K562 (cell line): Measurements from ENCODE around the gene PPIF. TPM values are rescaled to one million over a fixed set of nuclear protein-coding genes. Genes with fewer than 3 reads are reported as not detected.

Experiments
- ATAC-seq: fragments of 200-7000 bp; cut with Tn5 transposase; 3 replicates; pipeline ENCODE4 v1.9.1; 2020; ENCODE audit warnings: moderate library complexity
- BruUV-seq: library from RNA; stranded (reverse); fragments of 400-500 nt; replicated peaks from 2 replicates; lab custom pipeline; 2021; lab: Mats Ljungman, UMichigan
- CTCF ChIA-PET: fragments of 300-600 bp; formaldehyde crosslinking; extraction: SDS; loops from one replicate; lab custom pipeline; 2021; ENCODE audit warnings: low intra/inter-chr PET ratio; lab: Yijun Ruan, JAX
- POLR2A ChIA-PET: fragments of 300-600, 350-650 bp; sonication (Branson Sonifier 250); formaldehyde crosslinking; extraction: SDS; loops from one replicate; lab custom pipeline; 2021; ENCODE audit warnings: antibody characterized with exemption, inconsistent platforms; lab: Yijun Ruan, JAX
- DNase-seq, 4 experiments: peaks; one replicate each; pipeline versions ENCODE4 v3.0.0 to v3.0.0-alpha.2; 2011 to 2018; ENCODE audit warnings: low spot score in 3 of 4, mixed read lengths in 3 of 4; ENCODE audit errors: extremely low read depth in 1 of 4
- FAIRE-seq: peaks from 2 replicates; lab custom pipeline; 2011; peaks lifted over from hg19 to GRCh38; lab: Jason Lieb, UNC
- H2AFZ ChIP-seq: 2 replicates; pipeline ENCODE4 v1.6.0; 2011; ENCODE audit warnings: low read depth, low read length, control low read depth, inconsistent platforms
- H3K27ac ChIP-seq: fragments of 200-600 bp; 3 replicates; pipeline ENCODE4 v1.8.0; 2011; ENCODE audit warnings: low read depth, mild to moderate bottlenecking, control low read depth, inconsistent platforms, low read length, moderate library complexity, mixed read lengths; ENCODE audit errors: extremely low read depth
- H3K27me3 ChIP-seq, 2 experiments: fragments of 300-600 bp in 1 of 2; 2 replicates in 1 of 2; 3 replicates in 1 of 2; pipeline versions ENCODE4 v1.6.0 to v1.8.0; 2011; ENCODE audit warnings: inconsistent platforms in 2 of 2, low read length in 2 of 2, mild to moderate bottlenecking in 1 of 2, mixed read lengths in 1 of 2, moderate library complexity in 1 of 2; ENCODE audit not compliant: control insufficient read depth in 2 of 2, insufficient read depth in 2 of 2
- H3K36me3 ChIP-seq: fragments of 300-600 bp; 3 replicates; pipeline ENCODE4 v1.8.0; 2011; ENCODE audit warnings: mild to moderate bottlenecking, low read length, inconsistent platforms; ENCODE audit not compliant: control insufficient read depth, insufficient read depth
- H3K4me1 ChIP-seq, 2 experiments: fragments of 200-600 bp in 1 of 2; replicated peaks in 1 of 2; 2 replicates in 1 of 2; 3 replicates in 1 of 2; pipeline versions ENCODE4 v1.5.1 to v1.8.0; 2011; ENCODE audit warnings: inconsistent platforms in 2 of 2, low read length in 2 of 2, mild to moderate bottlenecking in 1 of 2, mixed read lengths in 1 of 2, moderate library complexity in 1 of 2; ENCODE audit not compliant: control insufficient read depth in 2 of 2, insufficient read depth in 2 of 2
- H3K4me2 ChIP-seq: 2 replicates; pipeline ENCODE4 v1.6.1; 2011; ENCODE audit warnings: low read length, control low read depth, inconsistent platforms, mixed read lengths; ENCODE audit not compliant: insufficient read depth
- H3K4me3 ChIP-seq: fragments of 200-600 bp; sonication (generic), shearing (Covaris generic); 2 replicates; pipeline ENCODE4 v1.5.1; 2016; ENCODE audit warnings: control low read depth, inconsistent platforms
- H3K79me2 ChIP-seq: fragments of 200-600 bp; 3 replicates; pipeline ENCODE4 v1.8.0; 2011; ENCODE audit warnings: low read length, inconsistent platforms; ENCODE audit not compliant: control insufficient read depth, insufficient read depth
- H3K9ac ChIP-seq, 2 experiments: 2 replicates each; pipeline versions ENCODE4 v1.6.0 to v1.6.1; 2011; ENCODE audit warnings: low read depth in 2 of 2, low read length in 2 of 2, control low read depth in 1 of 2, inconsistent platforms in 1 of 2, mild to moderate bottlenecking in 1 of 2, mixed read lengths in 1 of 2; ENCODE audit not compliant: insufficient read depth in 1 of 2
- H3K9me1 ChIP-seq: one replicate; pipeline ENCODE4 v1.6.0; 2011; ENCODE audit warnings: inconsistent platforms, mild to moderate bottlenecking, low read length, moderate library complexity; ENCODE audit not compliant: control insufficient read depth, insufficient read depth
- H3K9me3 ChIP-seq: replicated peaks from 2 replicates; pipeline ENCODE4 v1.5.1; 2011; ENCODE audit warnings: low read depth, low read length, inconsistent platforms; ENCODE audit not compliant: control insufficient read depth, insufficient read depth
- H4K20me1 ChIP-seq: replicated peaks from 2 replicates; pipeline ENCODE4 v1.6.1; 2011; ENCODE audit warnings: low read length, inconsistent platforms, mixed read lengths; ENCODE audit not compliant: control insufficient read depth, insufficient read depth
- CBX8 ChIP-seq: fragments of 200-600 bp; sonication (generic); IDR thresholded peaks from 2 replicates; pipeline ENCODE4 v1.6.1; 2012; ENCODE audit warnings: borderline replicate concordance, mixed run types, low read depth, mild to moderate bottlenecking, moderate library complexity, mixed read lengths, low read length, control low read depth, inconsistent platforms; ENCODE audit not compliant: poor library complexity, severe bottlenecking; ENCODE audit errors: extremely low read depth
- EWSR1 ChIP-seq: fragments of 450-650 bp; IDR thresholded peaks from 2 replicates; pipeline ENCODE4 v1.6.1; 2018; ENCODE audit warnings: borderline replicate concordance, mild to moderate bottlenecking, low read depth, moderate library complexity; ENCODE audit not compliant: partially characterized antibody
- GATAD2A ChIP-seq: fragments of 450-650 bp; IDR thresholded peaks from 2 replicates; pipeline ENCODE4 v1.6.1; 2017
- HBP1 ChIP-seq: fragments of 450-650 bp; formaldehyde crosslinking; IDR thresholded peaks from 2 replicates; pipeline ENCODE4 v1.4.0; 2022; ENCODE audit warnings: missing genetic modification characterization
- NCOA6 ChIP-seq: fragments of 450-650 bp; IDR thresholded peaks from 2 replicates; pipeline ENCODE4 v1.6.1; 2017; ENCODE audit warnings: mild to moderate bottlenecking
- PKNOX1 ChIP-seq: fragments of 450-650 bp; IDR thresholded peaks from 2 replicates; pipeline ENCODE4 v1.6.1; 2016
- RAD21 ChIP-seq, 2 experiments: fragments of 250-450 bp in 1 of 2; fragments of 450-650 bp in 1 of 2; sonication (Bioruptor Pico) in 1 of 2; formaldehyde crosslinking in 1 of 2; IDR thresholded peaks in 1 of 2; conservative IDR thresholded peaks in 1 of 2; 2 replicates each; pipeline versions ENCODE4 v1.4.0 to v1.8.0; 2020 to 2022; ENCODE audit warnings: mild to moderate bottlenecking in 2 of 2, moderate library complexity in 1 of 2
- RFX5 ChIP-seq: IDR thresholded peaks from 2 replicates; pipeline ENCODE4 v1.6.1; 2011; ENCODE audit warnings: low read depth, mild to moderate bottlenecking, improper control_type of control experiment, low read length
- SLC30A9 ChIP-seq: fragments of 250-450 bp; sonication (Bioruptor Pico); IDR thresholded peaks from 2 replicates; pipeline ENCODE4 v1.8.0; 2022; ENCODE audit warnings: mild to moderate bottlenecking, moderate library complexity
- XRCC3 ChIP-seq: fragments of 450-650 bp; IDR thresholded peaks from 2 replicates; pipeline ENCODE4 v1.6.1; 2017; ENCODE audit warnings: mild to moderate bottlenecking, moderate library complexity
- ZFP36 ChIP-seq: fragments of 150-350 bp; IDR thresholded peaks from 2 replicates; pipeline ENCODE4 v1.6.1; 2018; ENCODE audit warnings: low read length, low read depth; ENCODE audit not compliant: partially characterized antibody
- ZNF174 ChIP-seq: fragments of 250-450 bp; sonication (Bioruptor Pico); IDR thresholded peaks from 2 replicates; pipeline ENCODE4 v1.4.0; 2020; ENCODE audit warnings: mild to moderate bottlenecking
- ZZZ3 ChIP-seq: fragments of 450-650 bp; IDR thresholded peaks from 2 replicates; pipeline ENCODE4 v1.6.1; 2016; ENCODE audit warnings: antibody characterized with exemption, mild to moderate bottlenecking, moderate library complexity
- WGBS: fragments of 100-300 bp; shearing (Covaris generic); methylation state at CpG from one replicate; pipeline ENCODE4 v1.1.6; 2016; ENCODE audit warnings: low coverage, mixed read lengths; ENCODE audit not compliant: insufficient coverage; ENCODE audit errors: missing lambda C conversion rate; 5-methylcytosine and 5-hydroxymethylcytosine counted together
- in situ Hi-C: fragments of 300-500 bp; cut with MboI; formaldehyde crosslinking; loops from 4 replicates; pipeline ENCODE4 v1.15.0; 2018; ENCODE audit warnings: inconsistent platforms, mixed read lengths
- intact Hi-C: fragments of 100-400 bp; cut with micrococcal nuclease; formaldehyde crosslinking; loops from 2 replicates; pipeline ENCODE4 v1.14.2; 2022
- polyA plus RNA-seq, 8 experiments: library from polyadenylated mRNA; depleted of rRNA in 4 of 8; stranded (reverse) in 5 of 8; unstranded in 3 of 8; fragments of >200 nt; fragmentation: Nextera tagmentation in 2 of 8; fragmentation: Illumina TruSeq in 1 of 8; extraction: Ambion mirVana in 2 of 8; extraction: Trizol in 1 of 8; gene quantifications; 2 replicates each; pipeline versions ENCODE4 v1.2.1 to v1.2.3, GENCODE V29; 2011 to 2014; ENCODE audit warnings: inconsistent platforms in 1 of 8, missing spikeins in 1 of 8
- total RNA-seq, 7 experiments: library from RNA; depleted of rRNA in 6 of 7; stranded (reverse); fragments of >200 nt in 6 of 7; fragmentation: Illumina TruSeq in 2 of 7; extraction: Trizol in 2 of 7; gene quantifications; 2 replicates each; pipeline versions ENCODE4 v1.2.1 to v1.2.3, GENCODE V29; 2011 to 2021; ENCODE audit warnings: low replicate concordance in 1 of 7
- TF ChIP-seq, protein P1 (sequence below): fragments of 250-450 bp; sonication (Bioruptor Pico); IDR thresholded peaks from 2 replicates; pipeline ENCODE4 v1.8.0; 2021; ENCODE audit warnings: moderate library complexity, mild to moderate bottlenecking, inconsistent platforms
- TF ChIP-seq, protein P2 (sequence below): fragments of 250-450 bp; sonication (Bioruptor Pico); IDR thresholded peaks from 2 replicates; pipeline ENCODE4 v1.5.0; 2020; ENCODE audit warnings: mild to moderate bottlenecking, borderline replicate concordance
- TF ChIP-seq, protein P3 (sequence below): fragments of 250-450 bp; sonication (Bioruptor Pico); IDR thresholded peaks from 2 replicates; pipeline ENCODE4 v1.8.0; 2022; ENCODE audit warnings: moderate library complexity, mild to moderate bottlenecking, inconsistent platforms

PPIF gene
- total and polyA plus RNA-seq, 9 of the 15 experiments (the other 6 are each of a cell fraction or from before 2014, with no cell fraction given), result 40.9 to 287 (median 117) TPM

DNA sequence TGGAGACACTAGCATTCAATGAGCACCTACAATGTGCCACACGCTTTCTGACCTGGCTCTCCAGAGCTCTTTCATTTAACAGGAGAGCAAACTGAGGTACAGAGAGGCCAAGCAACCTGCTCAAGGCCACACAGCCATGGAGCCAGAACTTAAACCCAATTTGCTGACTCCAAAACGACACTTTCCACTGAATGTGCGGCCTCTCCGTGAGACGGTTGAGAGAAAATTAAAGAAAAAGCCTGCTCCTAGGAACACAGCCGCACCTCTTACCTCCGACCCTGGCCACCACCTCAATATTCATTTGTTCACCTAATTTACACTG lies 55.3 kb downstream of the PPIF start (continued):
- TF ChIP-seq, protein P1, sequence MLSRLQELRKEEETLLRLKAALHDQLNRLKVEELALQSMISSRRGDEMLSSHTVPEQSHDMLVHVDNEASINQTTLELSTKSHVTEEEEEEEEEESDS, result no peak
- peak; percentile 58 for TF ChIP-seq ZFP36

DNA sequence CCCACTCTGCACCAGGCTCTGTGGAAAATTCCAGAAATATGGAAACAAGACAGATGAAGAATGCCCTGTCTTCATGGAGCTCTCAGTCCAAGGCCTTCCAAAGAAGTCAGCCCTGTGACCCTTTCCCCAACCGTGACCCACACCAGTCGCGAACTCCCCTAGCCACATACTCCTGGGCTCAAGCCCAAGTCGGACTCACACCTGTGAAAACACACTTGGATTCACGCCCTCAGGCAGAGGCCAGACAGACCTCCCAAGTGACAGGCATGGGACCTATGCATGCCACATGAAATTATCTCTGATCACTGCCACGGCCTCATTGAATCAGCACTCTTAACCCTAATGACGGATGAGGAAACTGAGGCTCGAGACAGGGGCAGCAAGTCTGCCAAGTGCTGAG lies 55.7 kb downstream of the PPIF start:
- Histone ChIP-seq H4K20me1 (peaks cover 4% of the 10 kb centered on the region; the same call in 1 of the 2 replicates), H3K36me3 (no peaks in the 10 kb centered on the region), H3K4me2 (no peak overlapping the region), H3K9me3 (no peaks in the 10 kb centered on the region), H3K9ac (no peak overlapping the region), H3K27ac (no peak overlapping the region), H2AFZ (no peak overlapping the region), H3K4me1 (peaks cover 48 to 73% of the 10 kb centered on the region in 2 experiments), H3K27me3 (no peaks in the 10 kb centered on the region), H3K4me3 (no peak overlapping the region), H3K79me2 (no peaks in the 10 kb centered on the region), H3K9me1 (no peaks in the 10 kb centered on the region)
- BruUV-seq, result no TSS peak
- in situ Hi-C loops (no loop called here), intact Hi-C loops (no loop called here)
- DNase-seq (no peak), ATAC-seq (no peak), FAIRE-seq (no peak)
- POLR2A ChIA-PET, result interaction anchor here (0.6 kb wide), 1 partner anchor 73 kb away, joined by 3 read pairs; no protein-coding TSS in a partner anchor
- 70% methylated on average over 8 of the region's 8 CpGs for WGBS
- CTCF ChIA-PET, result no interaction called here
- TF ChIP-seq ZNF174 (CRISPR knock-in tag), result no peak
- TF ChIP-seq RFX5, result no peak
- no peak for TF ChIP-seq ZZZ3
- TF ChIP-seq, protein P2, sequence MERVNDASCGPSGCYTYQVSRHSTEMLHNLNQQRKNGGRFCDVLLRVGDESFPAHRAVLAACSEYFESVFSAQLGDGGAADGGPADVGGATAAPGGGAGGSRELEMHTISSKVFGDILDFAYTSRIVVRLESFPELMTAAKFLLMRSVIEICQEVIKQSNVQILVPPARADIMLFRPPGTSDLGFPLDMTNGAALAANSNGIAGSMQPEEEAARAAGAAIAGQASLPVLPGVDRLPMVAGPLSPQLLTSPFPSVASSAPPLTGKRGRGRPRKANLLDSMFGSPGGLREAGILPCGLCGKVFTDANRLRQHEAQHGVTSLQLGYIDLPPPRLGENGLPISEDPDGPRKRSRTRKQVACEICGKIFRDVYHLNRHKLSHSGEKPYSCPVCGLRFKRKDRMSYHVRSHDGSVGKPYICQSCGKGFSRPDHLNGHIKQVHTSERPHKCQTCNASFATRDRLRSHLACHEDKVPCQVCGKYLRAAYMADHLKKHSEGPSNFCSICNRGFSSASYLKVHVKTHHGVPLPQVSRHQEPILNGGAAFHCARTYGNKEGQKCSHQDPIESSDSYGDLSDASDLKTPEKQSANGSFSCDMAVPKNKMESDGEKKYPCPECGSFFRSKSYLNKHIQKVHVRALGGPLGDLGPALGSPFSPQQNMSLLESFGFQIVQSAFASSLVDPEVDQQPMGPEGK (CRISPR knock-in tag), result no peak
- no peak for TF ChIP-seq XRCC3
- no peak for TF ChIP-seq SLC30A9 (CRISPR knock-in tag)
- no peak for TF ChIP-seq RAD21 (CRISPR knock-in tag; conservative IDR thresholded peaks at IDR 0.05 in 1 of 2, IDR thresholded peaks at IDR 0.05 in 1 of 2)
- TF ChIP-seq NCOA6, result no peak
- TF ChIP-seq GATAD2A, result no peak
- TF ChIP-seq, protein P3, sequence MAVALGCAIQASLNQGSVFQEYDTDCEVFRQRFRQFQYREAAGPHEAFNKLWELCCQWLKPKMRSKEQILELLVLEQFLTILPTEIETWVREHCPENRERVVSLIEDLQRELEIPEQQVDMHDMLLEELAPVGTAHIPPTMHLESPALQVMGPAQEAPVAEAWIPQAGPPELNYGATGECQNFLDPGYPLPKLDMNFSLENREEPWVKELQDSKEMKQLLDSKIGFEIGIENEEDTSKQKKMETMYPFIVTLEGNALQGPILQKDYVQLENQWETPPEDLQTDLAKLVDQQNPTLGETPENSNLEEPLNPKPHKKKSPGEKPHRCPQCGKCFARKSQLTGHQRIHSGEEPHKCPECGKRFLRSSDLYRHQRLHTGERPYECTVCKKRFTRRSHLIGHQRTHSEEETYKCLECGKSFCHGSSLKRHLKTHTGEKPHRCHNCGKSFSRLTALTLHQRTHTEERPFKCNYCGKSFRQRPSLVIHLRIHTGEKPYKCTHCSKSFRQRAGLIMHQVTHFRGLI (CRISPR knock-in tag), result no peak
- TF ChIP-seq HBP1 (CRISPR knock-in tag), result no peak
- TF ChIP-seq EWSR1, result no peak
- no peak for TF ChIP-seq PKNOX1
- TF ChIP-seq CBX8, result no peak
